Nephron progenitor cell (in vitro differentiated cells): ENCODE results near the gene MBOAT1.

ENCODE experiments used
- DNase-seq: peaks from one replicate; pipeline ENCODE4 v3.0.0; 2021
- H3K27ac Mint-ChIP-seq: 2 replicates; pipeline ENCODE4 v1.8.0; 2021; ENCODE audit warnings: mild to moderate bottlenecking, moderate library complexity, mixed read lengths
- H3K27me3 Mint-ChIP-seq: 2 replicates; pipeline ENCODE4 v1.8.0; 2021; ENCODE audit warnings: mild to moderate bottlenecking, low read depth, mixed read lengths; ENCODE audit not compliant: poor library complexity
- H3K36me3 Mint-ChIP-seq: 2 replicates; pipeline ENCODE4 v1.8.0; 2021; ENCODE audit warnings: low read depth, mixed read lengths
- H3K4me1 Mint-ChIP-seq: 2 replicates; pipeline ENCODE4 v1.8.0; 2021; ENCODE audit warnings: mixed read lengths
- H3K4me3 Mint-ChIP-seq: 2 replicates; pipeline ENCODE4 v1.8.0; 2021; ENCODE audit warnings: mild to moderate bottlenecking, moderate library complexity, mixed read lengths
- H3K9me3 Mint-ChIP-seq: 2 replicates; pipeline ENCODE4 v1.8.0; 2021; ENCODE audit warnings: mild to moderate bottlenecking, moderate library complexity, mixed read lengths
- CTCF ChIP-seq: fragments of 200-600 bp; sonication (generic); IDR thresholded peaks from 2 replicates; pipeline ENCODE4 v1.5.0; 2021; ENCODE audit warnings: antibody characterized with exemption

MBOAT1 gene

GRCh38 chr6:20211037-20211940 is 980 bp downstream of the MBOAT1 start:
- Mint-ChIP-seq H3K36me3 (no peaks in the 10 kb centered on the region), H3K9me3 (no peaks in the 10 kb centered on the region), H3K4me3 (peak overlapping the region; percentile 93), H3K27ac (peak overlapping the region; percentile 51), H3K27me3 (peaks cover 35% of the 10 kb centered on the region), H3K4me1 (peaks cover 40% of the 10 kb centered on the region)
- TF ChIP-seq CTCF: no peak
- DNase-seq: no peak

GRCh38 chr6:20210158-20210557 is 2.1 kb downstream of the MBOAT1 start:
- DNase-seq: no peak
- Mint-ChIP-seq H3K4me1 (peaks cover 51% of the 10 kb centered on the region), H3K9me3 (no peaks in the 10 kb centered on the region), H3K36me3 (no peaks in the 10 kb centered on the region), H3K27me3 (peaks cover 35% of the 10 kb centered on the region), H3K4me3 (no peak overlapping the region), H3K27ac (no peak overlapping the region)
- no peak for TF ChIP-seq CTCF

GRCh38 chr6:20208687-20209378 is 3.4 kb downstream of the MBOAT1 start:
- Mint-ChIP-seq H3K9me3 (no peaks in the 10 kb centered on the region), H3K27me3 (peaks cover 32% of the 10 kb centered on the region), H3K27ac (no peak overlapping the region), H3K4me3 (no peak overlapping the region), H3K4me1 (peaks cover 65% of the 10 kb centered on the region), H3K36me3 (no peaks in the 10 kb centered on the region)
- DNase-seq: no peak
- TF ChIP-seq CTCF: no peak

- TF ChIP-seq CTCF: no peak
- Mint-ChIP-seq H3K4me3 (no peak overlapping the region), H3K4me1 (peaks cover 65% of the 10 kb centered on the region), H3K27me3 (peaks cover 28% of the 10 kb centered on the region), H3K27ac (no peak overlapping the region), H3K9me3 (no peaks in the 10 kb centered on the region), H3K36me3 (no peaks in the 10 kb centered on the region)
- no peak for DNase-seq
Measured at GRCh38 chr6:20207088-20207418, 5.2 kb downstream of the MBOAT1 start.

- Mint-ChIP-seq H3K4me3 (no peak overlapping the region), H3K9me3 (no peaks in the 10 kb centered on the region), H3K27me3 (peaks cover 15% of the 10 kb centered on the region), H3K27ac (no peak overlapping the region), H3K4me1 (peaks cover 62% of the 10 kb centered on the region), H3K36me3 (no peaks in the 10 kb centered on the region)
- TF ChIP-seq CTCF: no peak
- no peak for DNase-seq
Measured at GRCh38 chr6:20205722-20206161, 6.5 kb downstream of the MBOAT1 start.
